Naive thymus-derived CD4-positive, alpha-beta T cell (primary cell): ENCODE results near the gene LARGE1. TPM values are rescaled to one million over a fixed set of nuclear protein-coding genes. Genes with fewer than 3 reads are reported as not detected.

Experiments
- ATAC-seq: fragments of 150-1000 bp; cut with Tn5 transposase; 2 replicates; pipeline ENCODE4 v1.10.0; 2021; ENCODE audit warnings: mild to moderate bottlenecking, moderate library complexity
- CTCF ChIA-PET: fragments of 350-600 bp; sonication (Branson Sonifier 250); formaldehyde crosslinking; loops from one replicate; lab custom pipeline; 2021; ENCODE audit warnings: antibody characterized with exemption; lab: Charles Lee
- POLR2A ChIA-PET: fragments of 350-600 bp; sonication (Branson Sonifier 250); formaldehyde crosslinking; loops from one replicate; lab custom pipeline; 2021; ENCODE audit warnings: antibody characterized with exemption, inconsistent platforms; lab: Charles Lee
- DNase-seq, 9 donors: peaks; one replicate each; pipeline versions ENCODE4 v3.0.0 to v3.0.0-alpha.2; 2020 to 2022; ENCODE audit warnings: mixed read lengths in 1 of 9
- H3K27ac ChIP-seq: one replicate; pipeline ENCODE4 v1.7.0; 2013; ENCODE audit warnings: mild to moderate bottlenecking, low read depth, low read length, moderate library complexity
- H3K27me3 ChIP-seq, 2 donors: one replicate each; pipeline ENCODE4 v1.7.0; 2013; ENCODE audit warnings: low read length in 2 of 2, mild to moderate bottlenecking in 2 of 2, moderate library complexity in 2 of 2; ENCODE audit not compliant: control insufficient read depth in 2 of 2, insufficient read depth in 2 of 2
- H3K36me3 ChIP-seq, 3 experiments: 1 replicate in 2 of 3; 2 replicates in 1 of 3; pipeline ENCODE4 v1.7.0; 2013; ENCODE audit warnings: low read length in 3 of 3, mild to moderate bottlenecking in 3 of 3, moderate library complexity in 1 of 3; ENCODE audit not compliant: insufficient read depth in 3 of 3, control insufficient read depth in 2 of 3
- H3K4me1 ChIP-seq, 2 donors: one replicate each; pipeline ENCODE4 v1.7.0; 2013; ENCODE audit warnings: low read length in 2 of 2, mild to moderate bottlenecking in 2 of 2, moderate library complexity in 1 of 2; ENCODE audit not compliant: control insufficient read depth in 2 of 2, insufficient read depth in 2 of 2
- H3K4me3 ChIP-seq: 2 replicates; pipeline ENCODE4 v1.7.0; 2013; ENCODE audit warnings: mild to moderate bottlenecking, low read length
- H3K9me3 ChIP-seq, 3 experiments: 1 replicate in 2 of 3; 2 replicates in 1 of 3; pipeline ENCODE4 v1.7.0; 2013; ENCODE audit warnings: low read length in 3 of 3; ENCODE audit not compliant: control insufficient read depth in 2 of 3
- H3K27ac Mint-ChIP-seq, 9 donors: one replicate each; pipeline ENCODE4 v1.8.0; 2020 to 2022; ENCODE audit warnings: mixed read lengths in 9 of 9, mild to moderate bottlenecking in 8 of 9, moderate library complexity in 5 of 9, inconsistent platforms in 2 of 9
- H3K27me3 Mint-ChIP-seq, 5 donors: one replicate each; pipeline ENCODE4 v1.8.0; 2021 to 2022; ENCODE audit warnings: mixed read lengths in 5 of 5, mild to moderate bottlenecking in 1 of 5
- H3K36me3 Mint-ChIP-seq, 5 donors: one replicate each; pipeline ENCODE4 v1.8.0; 2020 to 2022; ENCODE audit warnings: mixed read lengths in 5 of 5, mild to moderate bottlenecking in 3 of 5, inconsistent platforms in 1 of 5
- H3K4me1 Mint-ChIP-seq, 7 donors: one replicate each; pipeline ENCODE4 v1.8.0; 2020 to 2022; ENCODE audit warnings: mixed read lengths in 7 of 7, mild to moderate bottlenecking in 3 of 7, inconsistent platforms in 1 of 7
- H3K4me3 Mint-ChIP-seq, 10 donors: one replicate each; pipeline ENCODE4 v1.8.0; 2020 to 2022; ENCODE audit warnings: mild to moderate bottlenecking in 10 of 10, mixed read lengths in 10 of 10, moderate library complexity in 6 of 10, inconsistent platforms in 2 of 10
- H3K9me3 Mint-ChIP-seq, 11 donors: one replicate each; pipeline ENCODE4 v1.8.0; 2020 to 2022; ENCODE audit warnings: mixed read lengths in 11 of 11, mild to moderate bottlenecking in 4 of 11, inconsistent platforms in 1 of 11, moderate library complexity in 1 of 11
- intact Hi-C, 2 donors: fragments of 100-400 bp; cut with micrococcal nuclease; formaldehyde crosslinking; loops; one replicate each; pipeline ENCODE4 v1.15.1; 2023
- polyA plus RNA-seq, 2 donors: library from polyadenylated mRNA; unstranded; fragments of 300-500 nt; fragmentation: Illumina TruSeq; gene quantifications; one replicate each; pipeline ENCODE4 v1.2.3, GENCODE V29; 2021
- total RNA-seq, 6 experiments: library from RNA in 5 of 6; stranded (reverse) in 5 of 6; gene quantifications; 1 replicate in 5 of 6; 2 replicates in 1 of 6; pipeline ENCODE4 v1.2.3 and lab custom pipeline; 2021 to 2026

LARGE1 gene
- total and polyA plus RNA-seq, 7 experiments from 2014 or later: 2.3 to 4.8 (median 3.0) TPM; not detected in 3

DNA sequence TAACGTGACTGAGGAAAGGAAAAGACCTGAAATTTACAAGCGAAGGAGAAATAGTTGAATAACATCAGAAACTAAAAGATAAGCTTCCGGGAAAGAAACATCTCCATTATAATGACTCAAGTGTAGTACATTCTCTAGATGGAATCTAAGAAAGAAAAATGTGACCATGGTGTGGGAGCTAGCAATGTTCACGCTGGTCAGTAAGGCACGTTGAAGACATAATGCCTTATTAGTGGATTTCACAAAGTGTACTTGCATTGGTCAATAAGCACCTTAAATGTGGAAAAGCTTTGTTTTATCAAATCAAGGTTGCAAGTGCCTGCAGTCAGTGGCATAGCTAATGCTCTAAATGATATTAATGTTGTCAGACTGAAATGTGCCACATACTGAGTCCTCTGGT, 2.8 kb upstream of the LARGE1 start:
- H3K4me3 ChIP-seq: peak overlapping the region; percentile 46
- no peak for DNase-seq
- ChIA-PET CTCF (interaction anchor here (0.7 kb wide), 1 partner anchor 188 kb away, joined by 3 read pairs; no protein-coding TSS in a partner anchor), POLR2A (no interaction called here)
- peaks cover 4% of the 10 kb centered on the region in 2 donors for H3K27me3 ChIP-seq
- H3K4me3 Mint-ChIP-seq: peak overlapping the region; percentile 54 to 93 (median 83)
- peaks cover 9 to 30% (median 22%) of the 10 kb centered on the region in 7 donors for H3K4me1 Mint-ChIP-seq
- intact Hi-C loops: loop anchor here in 1 of 2 donors (1.0 kb wide), 1 partner anchor 188 kb away; no protein-coding TSS in a partner anchor
- H3K4me1 ChIP-seq: peaks cover 0 to 14% of the 10 kb centered on the region in 2 donors
- H3K36me3 ChIP-seq: no peaks in the 10 kb centered on the region
- no peaks in the 10 kb centered on the region for H3K9me3 ChIP-seq
- H3K27ac ChIP-seq: no peak overlapping the region
- peaks cover 0 to 10% (median 0%) of the 10 kb centered on the region in 5 donors for H3K36me3 Mint-ChIP-seq
- ATAC-seq: no peak
- peaks cover 0 to 11% (median 2%) of the 10 kb centered on the region in 11 donors for H3K9me3 Mint-ChIP-seq
- H3K27ac Mint-ChIP-seq: no peak overlapping the region
- peaks cover 45 to 68% (median 48%) of the 10 kb centered on the region in 5 donors for H3K27me3 Mint-ChIP-seq

DNA sequence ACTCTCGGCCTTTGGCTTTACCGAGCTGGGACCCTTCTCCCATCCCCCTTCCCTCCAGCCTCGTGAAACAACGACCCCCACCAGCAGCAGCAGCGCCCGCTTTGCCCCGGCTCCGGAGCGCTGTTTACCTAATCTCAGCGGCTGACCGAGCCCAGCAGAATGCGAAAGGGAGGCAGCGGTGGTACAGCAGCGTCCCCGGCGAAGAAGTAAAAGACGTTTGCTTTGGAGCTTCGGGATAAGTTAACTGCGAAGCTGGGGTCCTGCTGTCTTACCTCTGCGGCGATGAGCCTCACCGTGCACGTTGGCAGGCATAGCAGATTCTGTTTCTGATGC, 2.0 kb upstream of the LARGE1 start:
- ATAC-seq (no peak), DNase-seq (no peak)
- Histone ChIP-seq H3K27ac (no peak overlapping the region), H3K9me3 (no peaks in the 10 kb centered on the region), H3K27me3 (peaks cover 4% of the 10 kb centered on the region in 2 donors), H3K36me3 (no peaks in the 10 kb centered on the region), H3K4me1 (peaks cover 0 to 14% of the 10 kb centered on the region in 2 donors), H3K4me3 (peak overlapping the region; percentile 46)
- intact Hi-C loops: no loop called here
- Mint-ChIP-seq H3K9me3 (peaks cover 0 to 12% (median 2%) of the 10 kb centered on the region in 11 donors), H3K36me3 (peaks cover 0 to 10% (median 0%) of the 10 kb centered on the region in 5 donors), H3K27me3 (peaks cover 49 to 70% (median 56%) of the 10 kb centered on the region in 5 donors), H3K4me1 (peaks cover 9 to 33% (median 22%) of the 10 kb centered on the region in 7 donors), H3K4me3 (peak overlapping the region; percentile 54 to 93 (median 83)), H3K27ac (no peak overlapping the region)
- ChIA-PET POLR2A (no interaction called here), CTCF (no interaction called here)

DNA sequence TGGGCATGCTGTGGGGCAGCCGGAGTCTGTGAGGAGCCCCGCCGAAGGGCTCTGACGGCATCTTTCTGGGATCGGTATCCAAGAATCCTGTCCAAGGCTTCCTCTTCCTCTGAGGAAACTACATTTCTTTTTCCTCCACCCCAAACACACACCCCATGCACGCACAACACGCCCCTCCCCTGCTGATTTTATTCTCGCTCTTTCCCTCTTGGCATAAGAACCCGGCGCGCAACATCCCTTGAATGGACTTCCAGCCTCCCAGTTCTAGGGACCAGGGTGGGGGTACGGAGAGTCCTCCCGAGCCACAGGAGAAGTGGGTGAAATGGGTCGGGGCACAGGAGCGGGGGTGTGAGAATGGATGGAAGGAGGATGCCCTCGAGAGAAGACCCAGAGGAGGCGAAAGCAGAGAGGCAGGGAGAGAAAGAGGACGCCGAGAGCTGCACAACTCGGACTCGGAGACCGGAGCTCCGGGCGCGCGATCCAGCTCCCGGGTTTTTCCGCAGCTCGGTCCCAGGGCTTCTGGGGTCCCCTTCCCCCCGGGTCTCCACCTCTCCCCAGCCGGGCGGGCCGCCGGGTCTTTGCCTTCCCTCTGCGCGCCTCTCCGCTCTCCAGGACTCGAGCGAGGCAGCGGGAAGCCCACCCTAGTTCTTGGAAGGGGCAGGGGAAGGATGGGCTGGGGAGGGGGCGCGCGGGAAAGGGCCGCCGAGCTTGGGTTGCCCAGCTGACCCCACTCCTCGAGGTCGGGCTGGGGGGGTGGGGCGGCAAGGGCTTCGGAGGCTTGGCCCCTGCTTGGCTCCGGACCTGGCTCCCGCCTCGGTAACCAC, 1.5 kb upstream of the LARGE1 start:
- CTCF ChIA-PET: no interaction called here
- H3K4me1 Mint-ChIP-seq: peaks cover 9 to 33% (median 22%) of the 10 kb centered on the region in 7 donors
- no peaks in the 10 kb centered on the region for H3K36me3 ChIP-seq

GRCh38 chr22:33920927-33921524, 750 bp upstream of the LARGE1 start:
- Histone ChIP-seq H3K27ac (no peak overlapping the region), H3K4me3 (peak overlapping the region; percentile 61), H3K4me1 (peaks cover 0 to 14% of the 10 kb centered on the region in 2 donors), H3K36me3 (no peaks in the 10 kb centered on the region), H3K27me3 (peaks cover 4% of the 10 kb centered on the region in 2 donors), H3K9me3 (no peaks in the 10 kb centered on the region)
- Mint-ChIP-seq H3K9me3 (peaks cover 0 to 10% (median 0%) of the 10 kb centered on the region in 11 donors), H3K4me3 (peak overlapping the region; percentile 65 to 93 (median 84)), H3K27me3 (peaks cover 53 to 69% (median 62%) of the 10 kb centered on the region in 5 donors), H3K36me3 (peaks cover 0 to 10% (median 0%) of the 10 kb centered on the region in 5 donors), H3K4me1 (peaks cover 9 to 33% (median 22%) of the 10 kb centered on the region in 7 donors), H3K27ac (no peak overlapping the region)
- CTCF ChIA-PET: no interaction called here
- POLR2A ChIA-PET: no interaction called here
- ATAC-seq (peak; percentile 95), DNase-seq (peak; percentile 53 to 85 (median 75))
- intact Hi-C loops: no loop called here

More for the DNA sequence above, 1.5 kb upstream of the LARGE1 start:
- Mint-ChIP-seq H3K36me3 (peaks cover 0 to 10% (median 0%) of the 10 kb centered on the region in 5 donors), H3K27me3 (peaks cover 54 to 70% (median 56%) of the 10 kb centered on the region in 5 donors), H3K27ac (peak overlapping the region in 1 of 9 donors; percentile 41), H3K9me3 (peaks cover 0 to 10% (median 0%) of the 10 kb centered on the region in 11 donors), H3K4me3 (peak overlapping the region; percentile 65 to 93 (median 85))
- Histone ChIP-seq H3K9me3 (no peaks in the 10 kb centered on the region), H3K4me1 (peaks cover 0 to 14% of the 10 kb centered on the region in 2 donors), H3K27me3 (peaks cover 4% of the 10 kb centered on the region in 2 donors), H3K4me3 (peak overlapping the region; percentile 61), H3K27ac (no peak overlapping the region)
- DNase-seq (peak in 2 of 9 donors; percentile 5 to 15), ATAC-seq (no peak)
- POLR2A ChIA-PET: no interaction called here
- intact Hi-C loops: no loop called here

- Histone ChIP-seq H3K27ac (no peak overlapping the region), H3K27me3 (peaks cover 4% of the 10 kb centered on the region in 2 donors), H3K4me3 (peak overlapping the region; percentile 27), H3K4me1 (peaks cover 0 to 14% of the 10 kb centered on the region in 2 donors), H3K9me3 (no peaks in the 10 kb centered on the region), H3K36me3 (no peaks in the 10 kb centered on the region)
- Mint-ChIP-seq H3K27me3 (peaks cover 45 to 61% (median 56%) of the 10 kb centered on the region in 5 donors), H3K36me3 (peaks cover 0 to 8% (median 0%) of the 10 kb centered on the region in 5 donors), H3K27ac (no peak overlapping the region), H3K4me3 (peak overlapping the region; percentile 50 to 89 (median 70)), H3K4me1 (peaks cover 9 to 33% (median 22%) of the 10 kb centered on the region in 7 donors), H3K9me3 (peaks cover 0 to 10% (median 0%) of the 10 kb centered on the region in 11 donors)
- ChIA-PET CTCF (no interaction called here), POLR2A (no interaction called here)
- peak in 2 of 9 donors; percentile 7 to 11 for DNase-seq
- no peak for ATAC-seq
- intact Hi-C loops: no loop called here
Measured at GRCh38 chr22:33919391-33920196, 682 bp downstream of the LARGE1 start.
